HG03280 (cell line): ENCODE data around the gene ACKR3.

ENCODE experiments used
- ATAC-seq: cut with Tn5 transposase; IDR thresholded peaks from one replicate; pipeline ENCODE4 v1.9.1; 2021; ENCODE audit warnings: mild to moderate bottlenecking, moderate library complexity; ENCODE audit not compliant: unreplicated experiment

Gene ACKR3

GRCh38 chr2:236568068-236568921, 1.3 kb upstream of the ACKR3 start:
- ATAC-seq: no peak

- no peak for ATAC-seq
Observed at GRCh38 chr2:236568922-236569572, 578 bp upstream of the ACKR3 start.

GRCh38 chr2:236570081-236570868, 650 bp downstream of the ACKR3 start:
- ATAC-seq: no peak

GRCh38 chr2:236571145-236571544, 1.5 kb downstream of the ACKR3 start:
- no peak for ATAC-seq

GRCh38 chr2:236572482-236572881, 2.9 kb downstream of the ACKR3 start:
- ATAC-seq: no peak

- ATAC-seq: no peak
Observed at GRCh38 chr2:236573066-236573929, 3.7 kb downstream of the ACKR3 start.

GRCh38 chr2:236574000-236574399, 4.4 kb downstream of the ACKR3 start:
- ATAC-seq: no peak

GRCh38 chr2:236574424-236575145, 5.0 kb downstream of the ACKR3 start:
- no peak for ATAC-seq

- no peak for ATAC-seq
Observed at GRCh38 chr2:236575510-236575909, 5.9 kb downstream of the ACKR3 start.

GRCh38 chr2:236576087-236576486, 6.5 kb downstream of the ACKR3 start:
- ATAC-seq: no peak

- no peak for ATAC-seq
Observed at GRCh38 chr2:236576953-236577352, 7.3 kb downstream of the ACKR3 start.

GRCh38 chr2:236577481-236578410, 8.1 kb downstream of the ACKR3 start:
- ATAC-seq: no peak

GRCh38 chr2:236578411-236578846, 8.8 kb downstream of the ACKR3 start:
- no peak for ATAC-seq

GRCh38 chr2:236579048-236579745, 9.6 kb downstream of the ACKR3 start:
- ATAC-seq: no peak

- ATAC-seq: no peak
Observed at GRCh38 chr2:236579746-236580315, 10.2 kb downstream of the ACKR3 start.

GRCh38 chr2:236580746-236581355, 11.2 kb downstream of the ACKR3 start:
- ATAC-seq: no peak

- ATAC-seq: no peak
Observed at GRCh38 chr2:236581546-236581945, 11.9 kb downstream of the ACKR3 start.
